ENCODE results near the gene DGCR6L. TPM values are rescaled to one million over a fixed set of nuclear protein-coding genes. Genes with fewer than 3 reads are reported as not detected.
"Not testable (repeated sequence)": the region's sequence is repeated elsewhere in the genome, so short reads cannot be mapped to it uniquely, and the experiment has no call there.

DGCR6L gene
- total RNA-seq, result 10 to 100 TPM; 29.4 to 55.3 (median 43.7) TPM
- polyA plus RNA-seq, result 100 to 1,000 TPM; 115 to 158 TPM
- 20.9 reads per million, percentile 51 among the genes with 10 or more reads in this experiment for total RNA-seq

- peak within 1 kb of the TSS; percentile 91 for H3K4me3 ChIP-seq (ENCODE audit: low read length)
- peaks cover 0 to 4% (median 0%) of the 10 kb centered on the region in 11 donors for H3K9me3 Mint-ChIP-seq
- peak; percentile 96 for ATAC-seq
- peaks cover 28 to 70% (median 58%) of the 10 kb centered on the region in 7 donors for H3K4me1 Mint-ChIP-seq
- ChIA-PET CTCF (interaction anchor here (0.6 to 0.7 kb wide), 2 partner anchors 11 to 74 kb away, joined by 3 read pairs; partner anchors contain the start of gene ZNF74), POLR2A (interaction anchor here (1.0 to 2.0 kb wide), 5 partner anchors 20 to 79 kb away, joined by 3 to 15 read pairs (median 5); partner anchors contain the start of gene ZNF74)
- H3K27me3 ChIP-seq (ENCODE audit: control insufficient read depth in 2 of 2, insufficient read depth in 2 of 2, low read length in 2 of 2), result no peaks in the 10 kb centered on the region
- H3K27ac Mint-ChIP-seq, result peak within 1 kb of the TSS; percentile 76 to 95 (median 89)
- peak within 1 kb of the TSS; percentile 83 to 98 (median 92) for H3K4me3 Mint-ChIP-seq
- no peaks in the 10 kb centered on the region for H3K27me3 Mint-ChIP-seq
- peak within 1 kb of the TSS; percentile 89 for H3K27ac ChIP-seq (ENCODE audit: low read depth, low read length)
- H3K36me3 Mint-ChIP-seq, result peaks cover 0 to 6% (median 0%) of the 10 kb centered on the region in 5 donors
- H3K4me1 ChIP-seq (ENCODE audit: control insufficient read depth in 2 of 2, insufficient read depth in 2 of 2, low read length in 2 of 2), result peaks cover 20 to 53% of the 10 kb centered on the region in 2 donors
- H3K36me3 ChIP-seq (ENCODE audit: control insufficient read depth in 2 of 3, insufficient read depth in 3 of 3, low read length in 3 of 3), result peaks cover 0 to 9% (median 0%) of the 10 kb centered on the region in 3 experiments
- intact Hi-C loops (cut with micrococcal nuclease), result loop anchor here (1.0 to 10.0 kb wide), 7 partner anchors 21 to 385 kb away; partner anchors contain the start of genes KLHL22 (in 1 of the 2), MED15 (in 1 of the 2) and ZNF74 (in 1 of the 2)
- H3K9me3 ChIP-seq (ENCODE audit: control insufficient read depth in 2 of 3, low read length in 3 of 3), result no peaks in the 10 kb centered on the region
- peak; percentile 92 to 98 (median 95) for DNase-seq
Measured at GRCh38 chr22:20319745-20320658, at the start of gene DGCR6L. DGCR6L (minus strand) TSS chr22:20320060; CDS start chr22:20319988, 72 bp downstream.

DNA sequence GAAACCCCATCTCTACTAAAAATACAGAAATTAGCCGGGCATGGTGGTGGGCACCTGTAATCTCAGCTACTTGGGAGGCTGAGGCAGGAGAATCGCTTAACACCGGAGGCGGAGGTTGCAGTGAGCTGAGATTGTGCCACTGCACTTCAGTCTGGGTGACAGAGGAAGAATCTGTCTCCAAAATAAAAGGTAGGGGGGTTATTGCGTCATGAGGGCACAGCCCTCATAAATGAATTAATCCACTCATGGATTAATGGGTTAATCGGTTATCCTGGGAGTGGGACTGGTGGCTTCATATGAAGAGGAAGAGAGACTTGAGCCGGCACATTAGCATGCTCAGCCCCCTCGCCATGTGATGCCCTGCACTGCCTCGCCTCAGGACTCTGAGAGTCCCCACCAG is 49.0 kb upstream of the DGCR6L start:
- intact Hi-C loops (cut with micrococcal nuclease); DNase-seq: not testable (repeated sequence)
- peaks cover 0 to 13% (median 0%) of the 10 kb centered on the region in 5 donors for H3K27me3 Mint-ChIP-seq

DNA sequence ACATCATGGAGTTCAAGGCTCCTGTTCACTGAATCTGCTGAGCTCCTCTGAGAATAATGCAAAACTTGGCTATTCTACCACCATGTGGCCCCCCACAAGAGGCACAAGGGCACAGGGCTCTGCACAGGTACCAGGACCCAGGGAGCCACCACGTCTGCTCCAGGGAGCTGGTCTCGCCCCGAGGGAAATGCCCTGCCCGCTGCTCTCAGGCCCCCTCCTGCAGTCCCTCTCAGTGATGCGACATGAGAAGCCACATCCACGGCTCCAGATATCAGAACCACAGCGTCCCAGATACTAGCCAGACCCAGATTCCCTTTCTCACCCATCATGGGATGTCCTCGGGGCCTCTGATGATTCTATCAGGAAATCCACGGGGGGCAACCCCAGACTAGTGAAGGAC is 47.0 kb upstream of the DGCR6L start:
- H3K27ac ChIP-seq (ENCODE audit: low read depth, low read length); H3K27me3 Mint-ChIP-seq; ATAC-seq; POLR2A ChIA-PET; H3K4me3 Mint-ChIP-seq; H3K9me3 Mint-ChIP-seq; H3K9me3 ChIP-seq (ENCODE audit: control insufficient read depth in 2 of 3, low read length in 3 of 3); H3K36me3 ChIP-seq (ENCODE audit: control insufficient read depth in 2 of 3, insufficient read depth in 3 of 3, low read length in 3 of 3); DNase-seq; H3K4me3 ChIP-seq (ENCODE audit: low read length); H3K27me3 ChIP-seq (ENCODE audit: control insufficient read depth in 2 of 2, insufficient read depth in 2 of 2, low read length in 2 of 2); H3K36me3 Mint-ChIP-seq; H3K4me1 ChIP-seq (ENCODE audit: control insufficient read depth in 2 of 2, insufficient read depth in 2 of 2, low read length in 2 of 2); intact Hi-C loops (cut with micrococcal nuclease); CTCF ChIA-PET: not testable (repeated sequence)
- Mint-ChIP-seq H3K4me1 (peaks cover 5 to 34% (median 22%) of the 10 kb centered on the region in 7 donors), H3K27ac (peak overlapping the region in 1 of 9 donors; percentile 62)

More for the DNA sequence above, 49.0 kb upstream of the DGCR6L start:
- H3K9me3 ChIP-seq (ENCODE audit: control insufficient read depth in 2 of 3, low read length in 3 of 3); H3K36me3 ChIP-seq (ENCODE audit: control insufficient read depth in 2 of 3, insufficient read depth in 3 of 3, low read length in 3 of 3); CTCF ChIA-PET; H3K27me3 ChIP-seq (ENCODE audit: control insufficient read depth in 2 of 2, insufficient read depth in 2 of 2, low read length in 2 of 2); H3K4me3 Mint-ChIP-seq; ATAC-seq; H3K27ac ChIP-seq (ENCODE audit: low read depth, low read length); H3K36me3 Mint-ChIP-seq; H3K27ac Mint-ChIP-seq; POLR2A ChIA-PET; H3K4me1 ChIP-seq (ENCODE audit: control insufficient read depth in 2 of 2, insufficient read depth in 2 of 2, low read length in 2 of 2); H3K9me3 Mint-ChIP-seq; H3K4me3 ChIP-seq (ENCODE audit: low read length): not testable (repeated sequence)
- H3K4me1 Mint-ChIP-seq, result peaks cover 5 to 24% (median 18%) of the 10 kb centered on the region in 7 donors

- Mint-ChIP-seq H3K4me3 (peak overlapping the region in 6 of 10 donors; percentile 19 to 69 (median 36)), H3K4me1 (peaks cover 5 to 25% (median 21%) of the 10 kb centered on the region in 7 donors), H3K27ac (peak overlapping the region in 5 of 9 donors; percentile 22 to 81 (median 68))
- H3K27ac ChIP-seq (ENCODE audit: low read depth, low read length); H3K4me1 ChIP-seq (ENCODE audit: control insufficient read depth in 2 of 2, insufficient read depth in 2 of 2, low read length in 2 of 2); ATAC-seq; intact Hi-C loops (cut with micrococcal nuclease); H3K9me3 ChIP-seq (ENCODE audit: control insufficient read depth in 2 of 3, low read length in 3 of 3); H3K27me3 ChIP-seq (ENCODE audit: control insufficient read depth in 2 of 2, insufficient read depth in 2 of 2, low read length in 2 of 2); POLR2A ChIA-PET; H3K9me3 Mint-ChIP-seq; H3K4me3 ChIP-seq (ENCODE audit: low read length); H3K36me3 Mint-ChIP-seq; H3K36me3 ChIP-seq (ENCODE audit: control insufficient read depth in 2 of 3, insufficient read depth in 3 of 3, low read length in 3 of 3); CTCF ChIA-PET; H3K27me3 Mint-ChIP-seq: not testable (repeated sequence)
- peak in 1 of 9 donors; percentile 13 for DNase-seq
Measured at GRCh38 chr22:20364335-20365260, 44.7 kb upstream of the DGCR6L start.

GRCh38 chr22:20362403-20362802 is 42.5 kb upstream of the DGCR6L start:
- H3K27ac ChIP-seq (ENCODE audit: low read depth, low read length); H3K27me3 Mint-ChIP-seq; H3K4me1 ChIP-seq (ENCODE audit: control insufficient read depth in 2 of 2, insufficient read depth in 2 of 2, low read length in 2 of 2); H3K27me3 ChIP-seq (ENCODE audit: control insufficient read depth in 2 of 2, insufficient read depth in 2 of 2, low read length in 2 of 2); H3K9me3 ChIP-seq (ENCODE audit: control insufficient read depth in 2 of 3, low read length in 3 of 3); H3K4me3 Mint-ChIP-seq; CTCF ChIA-PET; H3K4me3 ChIP-seq (ENCODE audit: low read length); intact Hi-C loops (cut with micrococcal nuclease); ATAC-seq; POLR2A ChIA-PET; DNase-seq; H3K36me3 Mint-ChIP-seq; H3K36me3 ChIP-seq (ENCODE audit: control insufficient read depth in 2 of 3, insufficient read depth in 3 of 3, low read length in 3 of 3); H3K9me3 Mint-ChIP-seq: not testable (repeated sequence)
- Mint-ChIP-seq H3K4me1 (peaks cover 5 to 25% (median 21%) of the 10 kb centered on the region in 7 donors), H3K27ac (peak overlapping the region in 1 of 9 donors; percentile 17)

DNA sequence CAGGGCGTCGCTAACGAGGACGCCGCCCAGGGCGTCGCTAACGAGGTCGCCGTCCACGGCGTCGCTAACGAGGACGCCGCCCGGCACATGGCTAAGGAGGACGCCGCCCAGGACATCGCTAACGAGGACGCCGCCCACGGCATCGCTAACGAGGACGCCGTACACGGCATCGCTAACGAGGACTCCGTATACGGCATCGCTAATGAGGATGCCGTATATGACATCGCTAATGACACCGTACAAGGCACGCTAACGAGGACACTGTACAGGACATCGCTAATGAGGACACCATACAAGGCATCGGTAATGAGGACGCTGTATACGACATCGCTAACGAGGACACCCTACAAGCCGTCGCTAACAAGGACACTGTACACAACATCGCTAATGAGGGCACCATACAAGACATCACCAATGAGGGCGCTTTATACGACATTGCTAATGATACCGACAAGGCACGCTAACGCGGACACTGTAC is 41.9 kb upstream of the DGCR6L start:
- Mint-ChIP-seq H3K4me1 (peaks cover 5 to 25% (median 21%) of the 10 kb centered on the region in 7 donors), H3K27ac (peak overlapping the region in 1 of 9 donors; percentile 51), H3K4me3 (peak overlapping the region in 1 of 10 donors; percentile 13)
- H3K27me3 ChIP-seq (ENCODE audit: control insufficient read depth in 2 of 2, insufficient read depth in 2 of 2, low read length in 2 of 2); ATAC-seq; H3K9me3 Mint-ChIP-seq; H3K27me3 Mint-ChIP-seq; H3K36me3 Mint-ChIP-seq; H3K4me3 ChIP-seq (ENCODE audit: low read length); H3K36me3 ChIP-seq (ENCODE audit: control insufficient read depth in 2 of 3, insufficient read depth in 3 of 3, low read length in 3 of 3); DNase-seq; H3K27ac ChIP-seq (ENCODE audit: low read depth, low read length); CTCF ChIA-PET; H3K9me3 ChIP-seq (ENCODE audit: control insufficient read depth in 2 of 3, low read length in 3 of 3); H3K4me1 ChIP-seq (ENCODE audit: control insufficient read depth in 2 of 2, insufficient read depth in 2 of 2, low read length in 2 of 2); intact Hi-C loops (cut with micrococcal nuclease); POLR2A ChIA-PET: not testable (repeated sequence)

All from naive thymus-derived CD4-positive, alpha-beta T cell (primary cell).